SU-DHL-6 (cell line): ENCODE results near the gene LSR.

Source experiments
- EZH2phosphoT487 ChIP-seq: fragments of 200-600 bp; sonication (generic), shearing (Covaris generic); conservative IDR thresholded peaks from 2 replicates; pipeline ENCODE4 v1.6.1; 2018; ENCODE audit warnings: mild to moderate bottlenecking, antibody characterized with exemption, low read length, moderate library complexity, mixed read lengths
- TF ChIP-seq, protein P1 (sequence below): fragments of 200-600 bp; sonication (generic); IDR thresholded peaks from one replicate; pipeline ENCODE4 v1.5.1; 2017; ENCODE audit warnings: antibody characterized with exemption, mild to moderate bottlenecking, low read length, moderate library complexity; ENCODE audit not compliant: insufficient read depth, poor library complexity, severe bottlenecking

GRCh38 chr19:35256566-35256965 lies 7.8 kb downstream of the LSR start:
- TF ChIP-seq, protein P1, sequence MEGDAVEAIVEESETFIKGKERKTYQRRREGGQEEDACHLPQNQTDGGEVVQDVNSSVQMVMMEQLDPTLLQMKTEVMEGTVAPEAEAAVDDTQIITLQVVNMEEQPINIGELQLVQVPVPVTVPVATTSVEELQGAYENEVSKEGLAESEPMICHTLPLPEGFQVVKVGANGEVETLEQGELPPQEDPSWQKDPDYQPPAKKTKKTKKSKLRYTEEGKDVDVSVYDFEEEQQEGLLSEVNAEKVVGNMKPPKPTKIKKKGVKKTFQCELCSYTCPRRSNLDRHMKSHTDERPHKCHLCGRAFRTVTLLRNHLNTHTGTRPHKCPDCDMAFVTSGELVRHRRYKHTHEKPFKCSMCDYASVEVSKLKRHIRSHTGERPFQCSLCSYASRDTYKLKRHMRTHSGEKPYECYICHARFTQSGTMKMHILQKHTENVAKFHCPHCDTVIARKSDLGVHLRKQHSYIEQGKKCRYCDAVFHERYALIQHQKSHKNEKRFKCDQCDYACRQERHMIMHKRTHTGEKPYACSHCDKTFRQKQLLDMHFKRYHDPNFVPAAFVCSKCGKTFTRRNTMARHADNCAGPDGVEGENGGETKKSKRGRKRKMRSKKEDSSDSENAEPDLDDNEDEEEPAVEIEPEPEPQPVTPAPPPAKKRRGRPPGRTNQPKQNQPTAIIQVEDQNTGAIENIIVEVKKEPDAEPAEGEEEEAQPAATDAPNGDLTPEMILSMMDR, result no peak
- TF ChIP-seq EZH2phosphoT487, result no peak
